GM23338 (cell line): Measurements from ENCODE around the gene PRDX6.
"Not testable (repeated sequence)": the region's sequence is repeated elsewhere in the genome, so short reads cannot be mapped to it uniquely, and the experiment has no call there.

ENCODE experiments used
- CREB1 ChIP-seq: fragments of 250-450 bp; sonication (Bioruptor Pico); IDR thresholded peaks from 2 replicates; pipeline ENCODE4 v1.5.0; 2020; ENCODE audit warnings: low read depth, mild to moderate bottlenecking, moderate library complexity
- EZH2 ChIP-seq: fragments of 200-600 bp; sonication (generic); IDR thresholded peaks from one replicate; pipeline ENCODE4 v1.8.0; 2017; ENCODE audit warnings: antibody characterized with exemption, mild to moderate bottlenecking, low read depth; ENCODE audit not compliant: unreplicated experiment
- EZH2phosphoT487 ChIP-seq: fragments of 200-600 bp; sonication (generic); IDR thresholded peaks from one replicate; pipeline ENCODE4 v1.8.1; 2018; ENCODE audit warnings: antibody characterized with exemption; ENCODE audit not compliant: unreplicated experiment
- NANOG ChIP-seq: IDR thresholded peaks from 2 replicates; pipeline ENCODE4 v1.6.1; 2016; ENCODE audit warnings: antibody characterized with exemption, borderline replicate concordance
- POLR2AphosphoS5 ChIP-seq: IDR thresholded peaks from 2 replicates; pipeline ENCODE4 v1.6.1; 2016; ENCODE audit warnings: antibody characterized with exemption, low read depth
- TF ChIP-seq, protein P1 (sequence below), 2 experiments: fragments of 200-600 bp in 1 of 2; sonication (generic) in 1 of 2; conservative IDR thresholded peaks; 2 replicates each; pipeline versions ENCODE4 v1.5.1 to v1.6.1; 2016 to 2017; ENCODE audit warnings: antibody characterized with exemption in 2 of 2, low read depth in 2 of 2, mild to moderate bottlenecking in 2 of 2, moderate library complexity in 1 of 2
- TF ChIP-seq, protein P2 (sequence below): IDR thresholded peaks from one replicate; pipeline ENCODE4 v1.6.1; 2018; ENCODE audit warnings: antibody characterized with exemption; ENCODE audit not compliant: unreplicated experiment

- not testable (repeated sequence) for TF ChIP-seq CREB1 (CRISPR knock-in tag); EZH2; EZH2phosphoT487; POLR2AphosphoS5; NANOG
- TF ChIP-seq, protein P1, sequence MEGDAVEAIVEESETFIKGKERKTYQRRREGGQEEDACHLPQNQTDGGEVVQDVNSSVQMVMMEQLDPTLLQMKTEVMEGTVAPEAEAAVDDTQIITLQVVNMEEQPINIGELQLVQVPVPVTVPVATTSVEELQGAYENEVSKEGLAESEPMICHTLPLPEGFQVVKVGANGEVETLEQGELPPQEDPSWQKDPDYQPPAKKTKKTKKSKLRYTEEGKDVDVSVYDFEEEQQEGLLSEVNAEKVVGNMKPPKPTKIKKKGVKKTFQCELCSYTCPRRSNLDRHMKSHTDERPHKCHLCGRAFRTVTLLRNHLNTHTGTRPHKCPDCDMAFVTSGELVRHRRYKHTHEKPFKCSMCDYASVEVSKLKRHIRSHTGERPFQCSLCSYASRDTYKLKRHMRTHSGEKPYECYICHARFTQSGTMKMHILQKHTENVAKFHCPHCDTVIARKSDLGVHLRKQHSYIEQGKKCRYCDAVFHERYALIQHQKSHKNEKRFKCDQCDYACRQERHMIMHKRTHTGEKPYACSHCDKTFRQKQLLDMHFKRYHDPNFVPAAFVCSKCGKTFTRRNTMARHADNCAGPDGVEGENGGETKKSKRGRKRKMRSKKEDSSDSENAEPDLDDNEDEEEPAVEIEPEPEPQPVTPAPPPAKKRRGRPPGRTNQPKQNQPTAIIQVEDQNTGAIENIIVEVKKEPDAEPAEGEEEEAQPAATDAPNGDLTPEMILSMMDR (conservative IDR thresholded peaks at IDR 0.05; ENCODE audit: low read depth in 2 of 2) = not testable (repeated sequence)
- TF ChIP-seq, protein P2, sequence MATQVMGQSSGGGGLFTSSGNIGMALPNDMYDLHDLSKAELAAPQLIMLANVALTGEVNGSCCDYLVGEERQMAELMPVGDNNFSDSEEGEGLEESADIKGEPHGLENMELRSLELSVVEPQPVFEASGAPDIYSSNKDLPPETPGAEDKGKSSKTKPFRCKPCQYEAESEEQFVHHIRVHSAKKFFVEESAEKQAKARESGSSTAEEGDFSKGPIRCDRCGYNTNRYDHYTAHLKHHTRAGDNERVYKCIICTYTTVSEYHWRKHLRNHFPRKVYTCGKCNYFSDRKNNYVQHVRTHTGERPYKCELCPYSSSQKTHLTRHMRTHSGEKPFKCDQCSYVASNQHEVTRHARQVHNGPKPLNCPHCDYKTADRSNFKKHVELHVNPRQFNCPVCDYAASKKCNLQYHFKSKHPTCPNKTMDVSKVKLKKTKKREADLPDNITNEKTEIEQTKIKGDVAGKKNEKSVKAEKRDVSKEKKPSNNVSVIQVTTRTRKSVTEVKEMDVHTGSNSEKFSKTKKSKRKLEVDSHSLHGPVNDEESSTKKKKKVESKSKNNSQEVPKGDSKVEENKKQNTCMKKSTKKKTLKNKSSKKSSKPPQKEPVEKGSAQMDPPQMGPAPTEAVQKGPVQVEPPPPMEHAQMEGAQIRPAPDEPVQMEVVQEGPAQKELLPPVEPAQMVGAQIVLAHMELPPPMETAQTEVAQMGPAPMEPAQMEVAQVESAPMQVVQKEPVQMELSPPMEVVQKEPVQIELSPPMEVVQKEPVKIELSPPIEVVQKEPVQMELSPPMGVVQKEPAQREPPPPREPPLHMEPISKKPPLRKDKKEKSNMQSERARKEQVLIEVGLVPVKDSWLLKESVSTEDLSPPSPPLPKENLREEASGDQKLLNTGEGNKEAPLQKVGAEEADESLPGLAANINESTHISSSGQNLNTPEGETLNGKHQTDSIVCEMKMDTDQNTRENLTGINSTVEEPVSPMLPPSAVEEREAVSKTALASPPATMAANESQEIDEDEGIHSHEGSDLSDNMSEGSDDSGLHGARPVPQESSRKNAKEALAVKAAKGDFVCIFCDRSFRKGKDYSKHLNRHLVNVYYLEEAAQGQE = not testable (repeated sequence)
Observed at GRCh38 chr1:173514503-173514902, 37.4 kb downstream of the PRDX6 start.
